Right lobe of liver (tissue), 4 donors: ENCODE measurements around the gene HPCAL4.

ENCODE experiments used
- CTCF ChIP-seq, 4 donors: fragments of 200-600 bp in 3 of 4; fragments of 450-650 bp in 1 of 4; IDR thresholded peaks; one replicate each; pipeline versions ENCODE4 v1.5.1 to v1.8.0; 2016 to 2022; ENCODE audit warnings: antibody characterized with exemption in 4 of 4, mild to moderate bottlenecking in 2 of 4
- POLR2A ChIP-seq: fragments of 450-650 bp; IDR thresholded peaks from one replicate; pipeline ENCODE4 v1.6.1; 2017; ENCODE audit warnings: antibody characterized with exemption, mild to moderate bottlenecking
- donor health status: DM: no; HTN: no; CAD: no.
- donor health status: DM: no; HTN: no; CAD: no.
- donor health status: DM: no; HTN: yes; CAD: no.

DNA sequence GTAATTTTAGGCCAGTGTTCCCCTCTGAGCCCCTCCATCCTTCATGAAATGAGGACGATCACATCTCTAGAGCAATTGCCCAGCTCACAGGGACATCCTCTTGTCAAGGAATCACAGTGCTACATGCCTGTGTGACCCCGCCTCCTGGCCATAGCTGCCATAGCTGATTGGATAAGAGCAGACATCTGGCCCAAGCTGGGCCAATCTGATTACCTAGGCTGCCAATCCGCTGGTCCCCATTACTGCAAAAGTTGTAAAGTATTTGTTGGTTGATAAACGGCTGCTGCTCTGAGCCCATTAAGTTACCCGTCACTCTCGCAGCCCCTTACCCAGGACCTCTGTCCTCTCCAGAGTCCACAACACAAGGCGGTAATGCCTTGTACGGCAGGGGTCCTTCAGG, 27.7 kb downstream of the HPCAL4 start:
- TF ChIP-seq CTCF (IDR thresholded peaks at IDR 0.05) (no peak), POLR2A (no peak)
